Upper lobe of left lung (tissue), 6 donors: ENCODE data around the gene ROPN1L. TPM values are rescaled to one million over a fixed set of nuclear protein-coding genes. Genes with fewer than 3 reads are reported as not detected.

Source experiments
- ATAC-seq, 2 donors: fragments of 200-7000 bp; cut with Tn5 transposase; one replicate each; pipeline ENCODE4 v1.9.1; 2022; ENCODE audit warnings: mild to moderate bottlenecking in 2 of 2, moderate library complexity in 2 of 2; ENCODE audit not compliant: low FRiP score in 2 of 2
- DNase-seq, 2 donors: peaks; one replicate each; pipeline ENCODE4 v3.0.0-alpha.2; 2019 to 2020
- H3K27ac ChIP-seq, 4 donors: fragments of 200-600 bp; sonication (generic); one replicate each; pipeline ENCODE4 v1.5.1; 2016 to 2019
- H3K27me3 ChIP-seq, 4 donors: fragments of 200-600 bp; sonication (generic); one replicate each; pipeline ENCODE4 v1.5.1; 2017 to 2019
- H3K36me3 ChIP-seq, 4 donors: fragments of 200-600 bp; sonication (generic); one replicate each; pipeline ENCODE4 v1.5.1; 2016 to 2019
- H3K4me1 ChIP-seq, 4 donors: fragments of 200-600 bp; sonication (generic); one replicate each; pipeline ENCODE4 v1.5.1; 2018 to 2019
- H3K4me3 ChIP-seq, 4 donors: fragments of 200-600 bp; sonication (generic); one replicate each; pipeline ENCODE4 v1.5.1; 2017 to 2019; ENCODE audit warnings: mild to moderate bottlenecking in 2 of 4, moderate library complexity in 1 of 4
- H3K9me3 ChIP-seq, 4 donors: fragments of 200-600 bp; sonication (generic); one replicate each; pipeline ENCODE4 v1.5.1; 2018 to 2019
- EP300 ChIP-seq, 4 donors: sonication (generic); formaldehyde crosslinking; IDR thresholded peaks; one replicate each; pipeline ENCODE4 v1.5.1; 2017; ENCODE audit warnings: antibody characterized with exemption in 4 of 4, control low read depth in 2 of 4
- POLR2A ChIP-seq, 4 donors: fragments of 450-650 bp; IDR thresholded peaks; one replicate each; pipeline ENCODE4 v1.5.1; 2016 to 2017; ENCODE audit warnings: antibody characterized with exemption in 4 of 4, mild to moderate bottlenecking in 2 of 4
- POLR2AphosphoS5 ChIP-seq, 2 donors: sonication (generic); formaldehyde crosslinking; IDR thresholded peaks; one replicate each; pipeline ENCODE4 v1.5.1; 2017; ENCODE audit warnings: antibody characterized with exemption in 2 of 2
- WGBS, 2 donors: methylation state at CpG; one replicate each; pipeline ENCODE4 v1.1.5; 2017 to 2018; 5-methylcytosine and 5-hydroxymethylcytosine counted together
- total RNA-seq, 6 donors: library from RNA; depleted of rRNA in 4 of 6; stranded (reverse); fragments of >200 nt in 4 of 6; gene quantifications; one replicate each; pipeline versions ENCODE4 v1.1.0 to v1.2.1, GENCODE V29; 2016 to 2021
- TF ChIP-seq, protein P1 (sequence below), 6 experiments: fragments of 450-650 bp in 4 of 6; fragments of 200-600 bp in 2 of 6; sonication (generic) in 2 of 6; IDR thresholded peaks; one replicate each; pipeline ENCODE4 v1.5.1; 2016 to 2019; ENCODE audit warnings: antibody characterized with exemption in 6 of 6
- donor health status: DM: no; HTN: no; CAD: no; lungs with moderate emphysema.
- donor health status: DM: no; HTN: yes; CAD: no; lungs with severe emphysema.

Gene ROPN1L
- total RNA-seq, 6 donors from 2014 or later, result 0.89 to 70.3 (median 13.6) TPM

- Histone ChIP-seq H3K9me3 (no peaks in the 10 kb centered on the region), H3K36me3 (no peaks in the 10 kb centered on the region), H3K27me3 (no peaks in the 10 kb centered on the region), H3K4me1 (peaks cover 0 to 4% (median 1%) of the 10 kb centered on the region in 4 donors), H3K4me3 (no peak overlapping the region), H3K27ac (no peak overlapping the region)
- DNase-seq (no peak), ATAC-seq (no peak)
- TF ChIP-seq POLR2A (IDR thresholded peaks at IDR 0.05), result no peak
- TF ChIP-seq EP300 (IDR thresholded peaks at IDR 0.05), result no peak
- no peak for TF ChIP-seq POLR2AphosphoS5 (IDR thresholded peaks at IDR 0.05)
- TF ChIP-seq, protein P1, sequence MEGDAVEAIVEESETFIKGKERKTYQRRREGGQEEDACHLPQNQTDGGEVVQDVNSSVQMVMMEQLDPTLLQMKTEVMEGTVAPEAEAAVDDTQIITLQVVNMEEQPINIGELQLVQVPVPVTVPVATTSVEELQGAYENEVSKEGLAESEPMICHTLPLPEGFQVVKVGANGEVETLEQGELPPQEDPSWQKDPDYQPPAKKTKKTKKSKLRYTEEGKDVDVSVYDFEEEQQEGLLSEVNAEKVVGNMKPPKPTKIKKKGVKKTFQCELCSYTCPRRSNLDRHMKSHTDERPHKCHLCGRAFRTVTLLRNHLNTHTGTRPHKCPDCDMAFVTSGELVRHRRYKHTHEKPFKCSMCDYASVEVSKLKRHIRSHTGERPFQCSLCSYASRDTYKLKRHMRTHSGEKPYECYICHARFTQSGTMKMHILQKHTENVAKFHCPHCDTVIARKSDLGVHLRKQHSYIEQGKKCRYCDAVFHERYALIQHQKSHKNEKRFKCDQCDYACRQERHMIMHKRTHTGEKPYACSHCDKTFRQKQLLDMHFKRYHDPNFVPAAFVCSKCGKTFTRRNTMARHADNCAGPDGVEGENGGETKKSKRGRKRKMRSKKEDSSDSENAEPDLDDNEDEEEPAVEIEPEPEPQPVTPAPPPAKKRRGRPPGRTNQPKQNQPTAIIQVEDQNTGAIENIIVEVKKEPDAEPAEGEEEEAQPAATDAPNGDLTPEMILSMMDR (IDR thresholded peaks at IDR 0.05), result no peak
- 67 to 90% methylated on average over 7 to 9 of the region's 9 CpGs for WGBS, 2 donors
Measured at GRCh38 chr5:10501554-10502075, 59.9 kb downstream of the ROPN1L start.

GRCh38 chr5:10502130-10502529, 60.5 kb downstream of the ROPN1L start:
- Histone ChIP-seq H3K4me1 (peaks cover 0 to 4% (median 1%) of the 10 kb centered on the region in 4 donors), H3K27me3 (no peaks in the 10 kb centered on the region), H3K9me3 (no peaks in the 10 kb centered on the region), H3K4me3 (no peak overlapping the region), H3K36me3 (no peaks in the 10 kb centered on the region), H3K27ac (no peak overlapping the region)
- WGBS, 2 donors, result 81 to 89% methylated on average over 8 of the region's 8 CpGs
- ATAC-seq (no peak), DNase-seq (no peak)
- TF ChIP-seq POLR2A (IDR thresholded peaks at IDR 0.05), result no peak
- no peak for TF ChIP-seq POLR2AphosphoS5 (IDR thresholded peaks at IDR 0.05)
- no peak for TF ChIP-seq EP300 (IDR thresholded peaks at IDR 0.05)

GRCh38 chr5:10502578-10502977, 60.9 kb downstream of the ROPN1L start:
- H3K4me3 ChIP-seq, result no peak overlapping the region
- no peaks in the 10 kb centered on the region for H3K36me3 ChIP-seq
- no peaks in the 10 kb centered on the region for H3K9me3 ChIP-seq
- DNase-seq (no peak), ATAC-seq (no peak)
- H3K27ac ChIP-seq, result no peak overlapping the region
- WGBS, 2 donors, result 77 to 86% methylated on average over 8 to 10 of the region's 10 CpGs
- no peaks in the 10 kb centered on the region for H3K27me3 ChIP-seq
- TF ChIP-seq POLR2AphosphoS5 (IDR thresholded peaks at IDR 0.05) (no peak), POLR2A (IDR thresholded peaks at IDR 0.05) (no peak), EP300 (IDR thresholded peaks at IDR 0.05) (no peak)
- TF ChIP-seq, protein P1 (IDR thresholded peaks at IDR 0.05), result no peak
- H3K4me1 ChIP-seq, result peaks cover 0 to 4% (median 1%) of the 10 kb centered on the region in 4 donors

DNA sequence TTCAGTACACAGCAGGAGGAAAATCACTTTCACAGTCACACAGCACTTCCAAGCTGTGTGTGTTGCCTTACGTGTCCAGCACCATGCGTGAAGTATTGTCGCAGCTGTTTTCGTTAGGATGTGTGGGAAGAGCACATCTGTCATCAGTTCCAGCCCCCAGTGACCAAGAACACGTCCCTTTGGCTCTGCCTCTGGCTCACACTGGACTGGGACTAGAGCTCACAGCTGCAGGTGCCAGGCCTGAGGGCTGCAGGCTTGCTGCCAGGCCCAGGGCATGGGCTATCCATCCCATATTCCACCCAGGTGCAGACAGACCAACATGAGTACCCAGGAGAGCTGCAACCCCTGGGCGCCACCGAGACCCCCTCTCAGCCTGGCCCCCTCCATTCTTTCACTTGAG, 61.6 kb downstream of the ROPN1L start:
- TF ChIP-seq POLR2A (IDR thresholded peaks at IDR 0.05), result no peak
- no peak for TF ChIP-seq EP300 (IDR thresholded peaks at IDR 0.05)
- TF ChIP-seq, protein P1 (IDR thresholded peaks at IDR 0.05), result no peak
- TF ChIP-seq POLR2AphosphoS5 (IDR thresholded peaks at IDR 0.05), result no peak
- Histone ChIP-seq H3K27me3 (no peaks in the 10 kb centered on the region), H3K27ac (no peak overlapping the region), H3K9me3 (no peaks in the 10 kb centered on the region), H3K4me1 (peaks cover 0 to 6% (median 2%) of the 10 kb centered on the region in 4 donors), H3K4me3 (no peak overlapping the region), H3K36me3 (no peaks in the 10 kb centered on the region)
- ATAC-seq (no peak), DNase-seq (no peak)
- WGBS, 2 donors, result 89 to 93% methylated on average over 5 to 7 of the region's 7 CpGs

DNA sequence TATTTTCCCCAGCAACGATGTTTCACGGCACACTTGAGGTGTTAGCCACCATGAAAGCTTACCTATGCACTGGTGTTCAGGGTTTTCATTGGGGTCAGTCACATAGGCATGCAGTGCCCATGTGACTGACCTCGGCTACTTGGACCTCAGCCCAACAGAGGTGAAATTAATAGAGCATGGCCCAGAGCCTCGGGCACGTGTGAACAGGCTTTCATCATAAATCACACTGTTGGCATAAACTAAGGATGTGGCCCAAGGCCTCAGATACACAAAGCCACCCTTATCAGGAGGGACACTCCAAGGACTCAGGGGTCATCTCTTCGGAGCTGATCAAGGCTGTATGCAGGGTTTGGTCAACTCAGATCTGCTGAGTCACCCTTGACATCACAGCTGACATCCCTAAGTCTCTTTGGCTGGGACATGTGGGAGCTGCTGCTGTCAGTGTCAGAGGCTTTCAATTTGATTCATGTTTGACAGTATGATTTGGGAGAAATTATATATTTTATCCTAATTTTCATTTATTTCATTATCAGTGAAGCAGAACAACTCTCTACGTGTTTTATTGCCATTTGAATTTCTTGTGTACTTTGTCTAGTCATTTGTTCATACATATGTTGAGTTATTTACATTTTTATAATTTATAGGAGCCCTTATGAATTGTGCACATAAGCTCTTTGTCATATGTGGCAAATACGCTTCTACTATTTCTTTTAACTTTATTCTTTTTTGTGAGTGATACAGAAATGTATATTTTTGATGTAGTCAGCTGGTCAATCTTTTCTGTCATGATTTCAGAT, 62.5 kb downstream of the ROPN1L start:
- 58 to 63% methylated on average over 5 to 8 of the region's 8 CpGs for WGBS, 2 donors
- DNase-seq, result no peak
- H3K27ac ChIP-seq, result no peak overlapping the region

More for the DNA sequence above, 62.5 kb downstream of the ROPN1L start:
- no peaks in the 10 kb centered on the region for H3K27me3 ChIP-seq
- H3K4me1 ChIP-seq, result peaks cover 0 to 6% (median 2%) of the 10 kb centered on the region in 4 donors
- ATAC-seq, result no peak
- TF ChIP-seq POLR2A (IDR thresholded peaks at IDR 0.05), result no peak
- peak in 1 of 2 donors; percentile 86 for TF ChIP-seq POLR2AphosphoS5 (IDR thresholded peaks at IDR 0.05)
- TF ChIP-seq, protein P1 (IDR thresholded peaks at IDR 0.05), result no peak
- peak in 1 of 4 donors; percentile 79 for TF ChIP-seq EP300 (IDR thresholded peaks at IDR 0.05)
- no peaks in the 10 kb centered on the region for H3K36me3 ChIP-seq
- no peak overlapping the region for H3K4me3 ChIP-seq
- H3K9me3 ChIP-seq, result no peaks in the 10 kb centered on the region
